Pancreas (tissue), 10 donors: ENCODE results near the gene TMEM255B. TPM values are rescaled to one million over a fixed set of nuclear protein-coding genes. Genes with fewer than 3 reads are reported as not detected.
"Not testable (repeated sequence)": the region's sequence is repeated elsewhere in the genome, so short reads cannot be mapped to it uniquely, and the experiment has no call there.

Experiments used
- ATAC-seq, 4 donors: fragments of 200-7000 bp; cut with Tn5 transposase; one replicate each; pipeline versions ENCODE4 v1.8.0 to v1.9.1; 2020; ENCODE audit warnings: mild to moderate bottlenecking in 4 of 4, moderate library complexity in 4 of 4
- DNase-seq, 6 donors: peaks; one replicate each; pipeline ENCODE4 v3.0.0-alpha.2; 2020
- FAIRE-seq: peaks from 2 replicates; lab custom pipeline; 2012; peaks lifted over from hg19 to GRCh38; lab: Jason Lieb, UNC
- H3K27ac ChIP-seq, 4 donors: fragments of 200-600 bp; sonication (generic); 1 replicate in 3 of 4; 2 replicates in 1 of 4; pipeline versions ENCODE4 v1.5.0 to v1.8.0; 2020
- H3K27me3 ChIP-seq, 4 donors: fragments of 200-600 bp; one replicate each; pipeline ENCODE4 v1.8.0; 2021
- H3K36me3 ChIP-seq, 3 donors: fragments of 200-600 bp; sonication (generic) in 1 of 3; one replicate each; pipeline versions ENCODE4 v1.5.0 to v1.8.0; 2020 to 2021
- H3K4me1 ChIP-seq, 3 donors: fragments of 200-600 bp; one replicate each; pipeline ENCODE4 v1.8.0; 2021
- H3K4me3 ChIP-seq, 4 donors: fragments of 200-600 bp; sonication (generic) in 2 of 4; one replicate each; pipeline versions ENCODE4 v1.5.0 to v1.8.0; 2020 to 2021
- H3K9me3 ChIP-seq, 4 donors: fragments of 200-600 bp; one replicate each; pipeline ENCODE4 v1.8.0; 2021
- CTCF ChIP-seq, 4 donors: fragments of 200-600 bp; sonication (generic) in 3 of 4; IDR thresholded peaks; one replicate each; pipeline versions ENCODE4 v1.5.0 to v1.8.0; 2021; ENCODE audit warnings: antibody characterized with exemption in 4 of 4
- WGBS, 2 donors: extraction: QIAGEN DNeasy Blood & Tissue Kit; methylation state at CpG; one replicate each; pipeline ENCODE4 v1.1.7; 2013; 5-methylcytosine and 5-hydroxymethylcytosine counted together
- intact Hi-C, 3 donors: fragments of 100-400 bp; cut with DNase I; formaldehyde crosslinking; loops; one replicate each; pipeline versions ENCODE4 v1.11.1 to v1.14.2; 2022
- polyA plus RNA-seq, 2 donors: library from polyadenylated mRNA; stranded (reverse); fragments of 200-250 nt; gene quantifications; one replicate each; pipeline ENCODE4 v1.2.3, GENCODE V29; 2013
- total RNA-seq, 6 donors: library from RNA; stranded (reverse); fragmentation: NEBNext Ultra II Directional in 4 of 6; extraction: Animal tissue kit (Norgen Biotek cat#: 25700) in 4 of 6; gene quantifications; one replicate each; pipeline versions ENCODE4 v1.2.1 to v1.2.4, GENCODE V29; 2021 to 2023
- donor health status: healthy with polysubstance abuse.
- donor health status: DM: no; HTN: no; CAD: no; lungs with moderate emphysema.
- donor health status: DM: no; HTN: no; CAD: no.
- donor health status: control.
- donor health status: control.
- donor health status: Bipolar disorder and iron deficiency.
- donor health status: DM: yes; HTN: yes; CAD: no.
- donor health status: DM: no; HTN: no; CAD: no.
- donor health status: DM: no; HTN: no; CAD: no.
- donor health status: DM: yes; HTN: yes; CAD: no.

Gene TMEM255B
- total and polyA plus RNA-seq, 8 donors = 1.8 to 17.9 (median 4.4) TPM

GRCh38 chr13:113823771-113824170 is 64.7 kb downstream of the TMEM255B start:
- no peak overlapping the region for H3K4me3 ChIP-seq
- ATAC-seq (no peak), FAIRE-seq (no peak), DNase-seq (no peak)
- TF ChIP-seq CTCF (IDR thresholded peaks at IDR 0.05) = no peak
- H3K27ac ChIP-seq = no peak overlapping the region
- peaks cover 0 to 24% (median 6%) of the 10 kb centered on the region in 3 donors for H3K36me3 ChIP-seq
- H3K9me3 ChIP-seq = no peaks in the 10 kb centered on the region
- no peaks in the 10 kb centered on the region for H3K27me3 ChIP-seq
- 83 to 87% methylated on average over 19 of the region's 19 CpGs for WGBS, 2 donors
- intact Hi-C loops = loop anchor here in 1 of 3 donors (10.0 kb wide), 1 partner anchor 111 kb away; no protein-coding TSS in a partner anchor
- H3K4me1 ChIP-seq = no peaks in the 10 kb centered on the region

DNA sequence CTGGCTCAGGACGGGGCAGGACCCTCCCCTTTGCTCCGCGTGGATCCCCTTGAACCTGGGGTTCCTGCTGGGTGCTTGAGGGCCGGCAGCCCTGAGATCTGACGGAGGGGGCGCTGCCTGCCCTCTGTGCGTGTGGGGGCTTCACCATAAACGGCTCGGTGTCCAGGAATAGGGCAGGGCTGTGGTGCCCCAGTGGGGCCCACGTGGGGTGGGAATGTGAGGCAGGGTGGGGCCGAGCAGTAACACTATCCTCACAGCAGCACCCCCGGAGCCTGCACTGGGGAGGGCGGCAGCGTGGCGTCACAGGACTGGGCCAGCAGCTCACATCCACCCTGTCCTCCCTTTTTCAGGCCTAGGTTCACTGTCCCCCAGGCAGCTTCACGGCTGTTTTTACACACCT is 66.8 kb downstream of the TMEM255B start:
- TF ChIP-seq CTCF (IDR thresholded peaks at IDR 0.05) = no peak
- Histone ChIP-seq H3K36me3 (peaks cover 0 to 24% (median 6%) of the 10 kb centered on the region in 3 donors), H3K4me3 (no peak overlapping the region), H3K4me1 (no peaks in the 10 kb centered on the region), H3K27ac (no peak overlapping the region), H3K27me3 (no peaks in the 10 kb centered on the region), H3K9me3 (no peaks in the 10 kb centered on the region)
- DNase-seq (peak in 1 of 6 donors; percentile 66), ATAC-seq (no peak), FAIRE-seq (no peak)
- WGBS, 2 donors = 79 to 89% methylated on average over 16 of the region's 16 CpGs
- intact Hi-C loops = loop anchor here in 1 of 3 donors (10.0 kb wide), 1 partner anchor 109 kb away; no protein-coding TSS in a partner anchor

DNA sequence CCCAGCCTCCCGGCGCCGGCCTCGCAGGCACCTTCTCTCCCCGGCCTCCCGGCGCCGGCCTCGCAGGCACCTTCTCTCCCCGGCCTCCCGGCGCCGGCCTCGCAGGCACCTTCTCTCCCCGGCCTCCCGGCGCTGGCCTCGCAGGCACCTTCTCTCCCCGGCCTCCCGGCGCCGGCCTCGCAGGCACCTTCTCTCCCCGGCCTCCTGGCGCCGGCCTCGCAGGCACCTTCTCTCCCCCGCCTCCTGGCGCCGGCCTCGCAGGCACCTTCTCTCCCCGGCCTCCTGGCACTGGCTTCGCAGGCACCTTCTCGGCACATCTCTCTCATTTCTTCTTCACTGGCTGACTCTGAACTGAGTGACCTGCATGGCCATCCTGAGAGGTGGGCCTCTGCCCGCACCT is 67.4 kb downstream of the TMEM255B start:
- H3K27me3 ChIP-seq, H3K4me1 ChIP-seq, H3K9me3 ChIP-seq, FAIRE-seq, H3K4me3 ChIP-seq, H3K27ac ChIP-seq, DNase-seq, ATAC-seq: not testable (repeated sequence)
- peaks cover 0 to 24% (median 6%) of the 10 kb centered on the region in 3 donors for H3K36me3 ChIP-seq
- WGBS, 2 donors = 90% methylated on average over 31 to 35 of the region's 35 CpGs
- intact Hi-C loops = loop anchor here in 1 of 3 donors (10.0 kb wide), 1 partner anchor 108 kb away; no protein-coding TSS in a partner anchor

- no peak for TF ChIP-seq CTCF (IDR thresholded peaks at IDR 0.05)
- 91 to 92% methylated on average over 19 of the region's 19 CpGs for WGBS, 2 donors
- no peak overlapping the region for H3K27ac ChIP-seq
- no peaks in the 10 kb centered on the region for H3K27me3 ChIP-seq
- ATAC-seq (no peak), FAIRE-seq (no peak), DNase-seq (peak in 1 of 6 donors; percentile 32)
- H3K4me1 ChIP-seq = no peaks in the 10 kb centered on the region
- peaks cover 0 to 20% (median 6%) of the 10 kb centered on the region in 3 donors for H3K36me3 ChIP-seq
- intact Hi-C loops = loop anchor here in 1 of 3 donors (10.0 kb wide), 1 partner anchor 108 kb away; no protein-coding TSS in a partner anchor
- H3K9me3 ChIP-seq = no peaks in the 10 kb centered on the region
- H3K4me3 ChIP-seq = no peak overlapping the region
Observed at GRCh38 chr13:113827021-113827420, 68.0 kb downstream of the TMEM255B start.

GRCh38 chr13:113828282-113828825 is 69.3 kb downstream of the TMEM255B start:
- DNase-seq (peak in 2 of 6 donors; percentile 12 to 41), FAIRE-seq (no peak), ATAC-seq (no peak)
- Histone ChIP-seq H3K4me3 (no peak overlapping the region), H3K36me3 (peaks cover 0 to 13% (median under 1%) of the 10 kb centered on the region in 3 donors), H3K27me3 (no peaks in the 10 kb centered on the region), H3K27ac (no peak overlapping the region), H3K9me3 (no peaks in the 10 kb centered on the region), H3K4me1 (no peaks in the 10 kb centered on the region)
- WGBS, 2 donors = 90 to 93% methylated on average over 20 of the region's 20 CpGs
- TF ChIP-seq CTCF (IDR thresholded peaks at IDR 0.05) = no peak
- intact Hi-C loops = loop anchor here in 1 of 3 donors (10.0 kb wide), 1 partner anchor 106 kb away; no protein-coding TSS in a partner anchor

DNA sequence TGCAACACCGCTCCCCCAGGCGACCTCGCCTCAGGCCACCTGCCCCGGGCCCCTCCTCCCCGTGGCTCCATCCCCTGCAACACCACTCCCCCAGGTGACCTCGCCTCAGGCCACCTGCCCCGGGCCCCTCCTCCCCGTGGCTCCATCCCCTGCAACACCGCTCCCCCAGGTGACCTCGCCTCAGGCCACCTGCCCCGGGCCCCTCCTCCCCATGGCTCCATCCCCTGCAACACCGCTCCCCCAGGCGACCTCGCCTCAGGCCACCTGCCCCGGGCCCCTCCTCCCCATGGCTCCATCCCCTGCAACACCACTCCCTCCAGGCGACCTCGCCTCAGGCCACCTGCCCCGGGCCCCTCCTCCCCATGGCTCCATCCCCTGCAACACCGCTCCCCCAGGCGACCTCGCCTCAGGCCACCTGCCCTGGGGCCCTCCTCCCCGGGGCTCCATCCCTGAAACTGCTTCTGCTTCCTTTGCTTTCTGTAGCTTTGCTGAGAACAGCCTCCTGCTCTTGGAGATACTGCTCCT is 71.5 kb downstream of the TMEM255B start:
- H3K27ac ChIP-seq, H3K9me3 ChIP-seq, H3K4me1 ChIP-seq, H3K27me3 ChIP-seq, H3K4me3 ChIP-seq, ATAC-seq, FAIRE-seq, intact Hi-C loops: not testable (repeated sequence)
- WGBS, 2 donors = 82 to 88% methylated on average over 8 to 22 of the region's 22 CpGs
- DNase-seq = peak in 1 of 6 donors; percentile 17
- peaks cover 0 to 10% (median 0%) of the 10 kb centered on the region in 3 donors for H3K36me3 ChIP-seq
